Gastroesophageal sphincter (tissue), 4 donors: Measurements from ENCODE around the gene HOPX. TPM values are rescaled to one million over a fixed set of nuclear protein-coding genes. Genes with fewer than 3 reads are reported as not detected.
"Not testable (repeated sequence)": the region's sequence is repeated elsewhere in the genome, so short reads cannot be mapped to it uniquely, and the experiment has no call there.

Source experiments
- ATAC-seq: fragments of 150-250 bp; one replicate; pipeline ENCODE4 v1.9.1; 2016; ENCODE audit warnings: mild to moderate bottlenecking, moderate library complexity
- H3K27ac ChIP-seq, 4 donors: fragments of 200-600 bp; sonication (generic) in 3 of 4; 1 replicate in 3 of 4; 2 replicates in 1 of 4; pipeline ENCODE4 v1.5.1; 2016 to 2019
- H3K27me3 ChIP-seq: fragments of 200-600 bp; sonication (generic); one replicate; pipeline ENCODE4 v1.5.1; 2019
- H3K36me3 ChIP-seq, 2 donors: fragments of 200-600 bp; sonication (generic); one replicate each; pipeline ENCODE4 v1.5.1; 2019; ENCODE audit warnings: control low read depth in 1 of 2
- H3K4me1 ChIP-seq, 3 donors: fragments of 200-600 bp; sonication (generic); 1 replicate in 2 of 3; 2 replicates in 1 of 3; pipeline ENCODE4 v1.5.1; 2016 to 2019; ENCODE audit warnings: control low read depth in 2 of 3
- H3K4me3 ChIP-seq, 2 donors: fragments of 200-600 bp; sonication (generic); one replicate each; pipeline ENCODE4 v1.5.1; 2019; ENCODE audit warnings: mild to moderate bottlenecking in 1 of 2, moderate library complexity in 1 of 2
- H3K9me3 ChIP-seq, 3 donors: fragments of 200-600 bp; sonication (generic); one replicate each; pipeline ENCODE4 v1.5.1; 2017 to 2019; ENCODE audit warnings: control low read depth in 2 of 3
- CTCF ChIP-seq, 4 experiments: fragments of 200-600 bp in 2 of 4; fragments of 450-650 bp in 2 of 4; sonication (generic) in 1 of 4; IDR thresholded peaks; one replicate each; pipeline ENCODE4 v1.5.1; 2017 to 2019; ENCODE audit warnings: antibody characterized with exemption in 4 of 4, mild to moderate bottlenecking in 2 of 4, moderate library complexity in 2 of 4
- EP300 ChIP-seq: sonication (generic); formaldehyde crosslinking; IDR thresholded peaks from one replicate; pipeline ENCODE4 v1.6.1; 2017; ENCODE audit warnings: antibody characterized with exemption, mild to moderate bottlenecking
- POLR2A ChIP-seq, 2 donors: fragments of 450-650 bp; IDR thresholded peaks; one replicate each; pipeline ENCODE4 v1.6.1; 2017; ENCODE audit warnings: antibody characterized with exemption in 2 of 2, mild to moderate bottlenecking in 2 of 2, moderate library complexity in 1 of 2
- POLR2AphosphoS5 ChIP-seq: sonication (generic); formaldehyde crosslinking; IDR thresholded peaks from one replicate; pipeline ENCODE4 v1.6.1; 2017; ENCODE audit warnings: antibody characterized with exemption
- WGBS, 2 donors: methylation state at CpG; one replicate each; pipeline ENCODE4 v1.1.5; 2018; ENCODE audit warnings: low coverage in 1 of 2; 5-methylcytosine and 5-hydroxymethylcytosine counted together
- total RNA-seq, 4 donors: library from RNA; depleted of rRNA; stranded (reverse); fragments of >200 nt; gene quantifications; one replicate each; pipeline ENCODE4 v1.1.0, GENCODE V29; 2016

The HOPX gene
- total RNA-seq, result 10 to 100 TPM in 2 of 4 donors, 1 to 10 TPM in 2; 2.7 to 31.7 (median 6.6) TPM

- Histone ChIP-seq H3K4me1 (peaks cover 0 to 12% (median 0%) of the 10 kb centered on the region in 3 donors), H3K27ac (no peak within 1 kb of the TSS), H3K36me3 (no peaks in the 10 kb centered on the region), H3K9me3 (no peaks in the 10 kb centered on the region), H3K27me3 (peaks cover 34% of the 10 kb centered on the region), H3K4me3 (peak within 1 kb of the TSS in 1 of 2 donors; percentile 1)
- TF ChIP-seq EP300 (no peak), CTCF (IDR thresholded peaks at IDR 0.05) (no peak), POLR2AphosphoS5 (no peak), POLR2A (IDR thresholded peaks at IDR 0.05) (no peak)
- 30 to 47% methylated on average over 12 to 18 of the region's 18 CpGs for WGBS, 2 donors
- no peak for ATAC-seq
Observed at GRCh38 chr4:56681158-56681852, at the start of gene HOPX. Gene HOPX, minus strand, starts transcription at chr4:56681296. Its CDS starts 23,480 bp downstream, at chr4:56657816.

GRCh38 chr4:56730097-56730496 lies 49.0 kb upstream of the HOPX start:
- 83 to 100% methylated on average over 3 to 4 of the region's 5 CpGs for WGBS, 2 donors
- Histone ChIP-seq H3K4me3 (no peak overlapping the region), H3K36me3 (no peaks in the 10 kb centered on the region), H3K27ac (no peak overlapping the region), H3K4me1 (no peaks in the 10 kb centered on the region), H3K27me3 (peaks cover 7% of the 10 kb centered on the region), H3K9me3 (no peaks in the 10 kb centered on the region)
- TF ChIP-seq POLR2A (IDR thresholded peaks at IDR 0.05) (no peak), CTCF (IDR thresholded peaks at IDR 0.05) (no peak), EP300 (no peak), POLR2AphosphoS5 (no peak)
- ATAC-seq, result no peak

GRCh38 chr4:56728512-56728911 lies 47.4 kb upstream of the HOPX start:
- peak; percentile 87 for ATAC-seq
- H3K27me3 ChIP-seq, result peaks cover 7% of the 10 kb centered on the region
- 27% methylated on average over 4 of the region's 4 CpGs; no CpG with 5 or more reads in 1 of the 2 donors for whole genome bisulfite sequencing, 2 donors

GRCh38 chr4:56727150-56727549 lies 46.1 kb upstream of the HOPX start:
- H3K9me3 ChIP-seq, result no peaks in the 10 kb centered on the region
- no peaks in the 10 kb centered on the region for H3K36me3 ChIP-seq
- H3K27me3 ChIP-seq, result peaks cover 7% of the 10 kb centered on the region
- ATAC-seq, result no peak
- no peaks in the 10 kb centered on the region for H3K4me1 ChIP-seq
- TF ChIP-seq CTCF (IDR thresholded peaks at IDR 0.05) (no peak), POLR2A (IDR thresholded peaks at IDR 0.05) (no peak), EP300 (no peak), POLR2AphosphoS5 (no peak)
- no peak overlapping the region for H3K4me3 ChIP-seq
- WGBS, 2 donors, result 53 to 67% methylated on average over 3 to 4 of the region's 4 CpGs
- H3K27ac ChIP-seq, result no peak overlapping the region

More at GRCh38 chr4:56728512-56728911, 47.4 kb upstream of the HOPX start:
- Histone ChIP-seq H3K36me3 (no peaks in the 10 kb centered on the region), H3K4me1 (no peaks in the 10 kb centered on the region), H3K9me3 (no peaks in the 10 kb centered on the region), H3K27ac (peak overlapping the region; percentile 28 to 72 (median 62)), H3K4me3 (no peak overlapping the region)
- TF ChIP-seq EP300, result peak; percentile 21
- TF ChIP-seq CTCF (IDR thresholded peaks at IDR 0.05), result no peak
- TF ChIP-seq POLR2AphosphoS5, result peak; percentile 95
- TF ChIP-seq POLR2A (IDR thresholded peaks at IDR 0.05), result no peak

GRCh38 chr4:56726593-56726992 lies 45.5 kb upstream of the HOPX start:
- 100% methylated on average over 1 of the region's 1 CpG for WGBS, 2 donors
- H3K36me3 ChIP-seq, H3K4me3 ChIP-seq, H3K9me3 ChIP-seq, H3K27ac ChIP-seq, H3K4me1 ChIP-seq, H3K27me3 ChIP-seq, ATAC-seq: not testable (repeated sequence)
